GM12891 (cell line): ENCODE measurements around the gene FBXL13.
A peak's percentile ranks its signal among the peaks of the same experiment; 100 is the strongest.
"Not testable (repeated sequence)": the region's sequence is repeated elsewhere in the genome, so short reads cannot be mapped to it uniquely, and the experiment has no call there.

Source experiments
- DNase-seq: peaks from one replicate; pipeline ENCODE4 v3.0.0; 2011; ENCODE audit warnings: low spot score; ENCODE audit not compliant: insufficient read length
- FAIRE-seq: peaks from 2 replicates; lab custom pipeline; 2011; peaks lifted over from hg19 to GRCh38; lab: Jason Lieb, UNC
- PAX5 ChIP-seq: IDR thresholded peaks from 2 replicates; pipeline ENCODE4 v1.6.1; 2011; ENCODE audit warnings: low read length, moderate library complexity, mild to moderate bottlenecking; ENCODE audit not compliant: insufficient read depth, severe bottlenecking
- POLR2A ChIP-seq: IDR thresholded peaks from 2 replicates; pipeline ENCODE4 v1.6.1; 2011; ENCODE audit warnings: low read depth, low read length, control low read depth
- POLR2AphosphoS5 ChIP-seq: IDR thresholded peaks from 2 replicates; pipeline ENCODE4 v1.6.1; 2011; ENCODE audit warnings: low read depth, low read length, control low read depth
- POU2F2 ChIP-seq: IDR thresholded peaks from 2 replicates; pipeline ENCODE4 v1.6.1; 2011; ENCODE audit warnings: low read depth, mild to moderate bottlenecking, control low read depth, low read length, moderate library complexity
- SPI1 ChIP-seq: IDR thresholded peaks from 2 replicates; pipeline ENCODE4 v1.6.1; 2011; ENCODE audit warnings: low read depth, low read length, control low read depth
- TAF1 ChIP-seq: IDR thresholded peaks from 2 replicates; pipeline ENCODE4 v1.6.1; 2011; ENCODE audit warnings: low read depth, low read length, control low read depth

The FBXL13 gene

GRCh38 chr7:103080923-103081322 lies 6.3 kb upstream of the FBXL13 start:
- FAIRE-seq = no peak
- no peak for TF ChIP-seq SPI1
- no peak for TF ChIP-seq POLR2A
- TF ChIP-seq POU2F2 = no peak
- no peak for TF ChIP-seq POLR2AphosphoS5
- TF ChIP-seq TAF1 = no peak
- TF ChIP-seq PAX5 = no peak

DNA sequence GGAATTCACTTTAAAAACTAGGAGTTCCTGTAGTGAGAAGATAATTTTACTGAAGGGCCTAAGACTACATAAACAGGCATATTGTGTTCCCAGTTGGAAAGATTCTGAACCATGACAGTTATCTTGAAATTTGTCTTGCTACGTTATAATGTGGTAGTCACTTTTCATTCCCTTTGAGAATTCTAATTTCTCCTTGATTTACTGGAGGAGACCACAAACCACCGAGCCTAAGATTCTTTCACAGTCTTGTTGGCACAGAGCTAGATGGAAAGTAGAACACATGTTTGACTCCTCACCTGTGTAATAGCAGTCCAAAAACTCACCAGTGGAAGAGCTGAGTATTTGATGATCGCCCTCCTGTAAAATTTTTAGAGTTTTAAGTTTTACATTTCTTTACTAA lies 5.2 kb upstream of the FBXL13 start:
- no peak for FAIRE-seq
- no peak for DNase-seq
- no peak for TF ChIP-seq TAF1
- no peak for TF ChIP-seq POU2F2
- no peak for TF ChIP-seq POLR2AphosphoS5

More at GRCh38 chr7:103080923-103081322, 6.3 kb upstream of the FBXL13 start:
- DNase-seq = no peak

DNA sequence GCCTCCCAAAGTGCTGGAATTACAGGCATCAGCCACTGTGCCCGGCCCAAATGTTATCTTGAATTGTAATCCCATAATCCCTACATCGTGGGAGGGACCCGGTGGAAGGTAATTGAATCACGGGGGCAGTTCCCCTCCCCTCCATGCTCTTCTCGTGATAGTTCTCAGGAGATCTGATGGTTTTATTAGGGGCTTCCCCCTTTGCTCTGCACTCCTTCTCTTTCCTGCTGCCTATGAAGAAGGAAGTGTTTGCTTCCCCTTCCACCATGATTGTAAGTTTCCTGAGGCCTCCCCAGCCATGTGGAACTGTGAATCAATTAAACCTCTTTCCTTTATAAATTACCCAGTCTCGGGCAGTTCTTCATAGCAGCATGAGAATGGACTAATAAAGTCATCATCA lies 3.6 kb upstream of the FBXL13 start:
- FAIRE-seq, DNase-seq: not testable (repeated sequence)

DNA sequence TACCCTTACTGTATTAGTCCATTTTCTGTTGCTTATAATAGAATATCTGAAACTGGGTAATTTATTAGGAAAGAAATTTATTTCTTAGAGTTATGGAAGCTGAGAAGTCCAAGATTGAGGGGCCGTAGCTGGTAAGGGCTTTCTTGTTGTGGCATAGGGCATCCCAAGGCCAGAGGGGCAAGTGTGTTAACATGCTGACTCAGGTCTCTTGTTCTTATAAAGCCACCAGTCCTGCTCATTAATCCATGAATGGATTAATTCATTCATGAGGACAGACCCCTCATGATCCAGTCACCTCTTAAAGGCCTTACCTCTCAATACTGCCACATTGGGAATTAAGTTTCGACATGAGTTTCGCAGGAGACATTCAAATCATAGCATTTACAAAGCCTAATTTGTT lies 2.7 kb upstream of the FBXL13 start:
- TF ChIP-seq TAF1 (no peak), POLR2AphosphoS5 (no peak), POLR2A (no peak), PAX5 (no peak), POU2F2 (no peak), SPI1 (no peak)
- FAIRE-seq = no peak
- no peak for DNase-seq

DNA sequence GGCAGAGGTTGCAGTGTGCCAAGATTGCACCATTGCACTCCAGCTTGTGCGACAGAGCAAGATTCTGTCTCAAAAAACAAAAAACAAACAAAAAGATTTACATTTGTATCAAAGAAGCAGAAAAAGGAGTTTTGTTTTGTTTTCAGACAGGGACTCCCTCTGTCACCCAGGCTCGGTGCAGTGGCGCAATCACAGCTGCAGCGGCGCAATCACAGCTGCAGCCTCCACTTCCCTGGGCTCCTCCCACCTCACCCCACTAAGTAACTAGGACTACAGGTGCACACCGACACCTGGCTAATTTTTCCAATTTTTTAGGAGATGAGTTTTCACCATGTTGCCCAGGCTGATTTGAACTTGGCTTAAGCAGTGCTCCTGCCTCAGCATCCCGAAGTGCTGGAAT lies 2.2 kb upstream of the FBXL13 start:
- no peak for DNase-seq
- FAIRE-seq = no peak
- TF ChIP-seq SPI1 (no peak), POLR2A (no peak), TAF1 (no peak), PAX5 (no peak), POU2F2 (no peak), POLR2AphosphoS5 (no peak)

DNA sequence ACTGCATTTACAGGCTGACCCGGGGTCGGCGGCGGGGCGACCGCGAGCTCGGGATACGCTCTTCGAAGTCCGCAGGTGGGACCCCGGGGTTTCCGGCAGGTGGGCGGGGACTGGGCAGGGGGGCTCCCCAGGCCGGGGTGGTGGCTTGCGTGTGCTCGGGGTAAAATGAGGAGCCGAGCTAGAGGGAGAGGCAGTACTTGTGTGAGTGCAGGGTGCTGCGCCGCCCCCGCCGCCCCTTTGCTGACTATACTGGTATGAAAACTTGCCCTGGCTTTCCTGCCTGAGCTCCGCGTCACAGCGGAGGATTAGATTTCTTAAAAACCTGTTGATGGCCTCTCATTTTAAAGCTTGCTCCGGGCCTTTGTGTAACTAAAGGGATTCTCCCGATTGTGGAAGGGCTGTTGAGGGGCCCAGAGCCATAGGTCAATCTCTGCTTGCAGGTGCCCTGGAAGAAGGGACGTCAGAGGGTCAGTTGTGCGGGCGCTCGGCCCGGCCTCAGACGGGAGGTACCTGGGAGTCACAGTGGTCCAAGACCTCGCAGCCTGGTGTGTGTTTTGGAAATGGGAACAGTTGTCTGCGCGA lies 832 bp upstream of the FBXL13 start:
- peak; percentile 49 for DNase-seq
- no peak for TF ChIP-seq TAF1
- no peak for TF ChIP-seq POU2F2
- peak; percentile 13; the same call in 1 of the 2 replicates for TF ChIP-seq POLR2A
- TF ChIP-seq POLR2AphosphoS5 = peak; percentile 9; the same call in 1 of the 2 replicates
- no peak for TF ChIP-seq PAX5
- no peak for TF ChIP-seq SPI1
- FAIRE-seq = peak; percentile 33

DNA sequence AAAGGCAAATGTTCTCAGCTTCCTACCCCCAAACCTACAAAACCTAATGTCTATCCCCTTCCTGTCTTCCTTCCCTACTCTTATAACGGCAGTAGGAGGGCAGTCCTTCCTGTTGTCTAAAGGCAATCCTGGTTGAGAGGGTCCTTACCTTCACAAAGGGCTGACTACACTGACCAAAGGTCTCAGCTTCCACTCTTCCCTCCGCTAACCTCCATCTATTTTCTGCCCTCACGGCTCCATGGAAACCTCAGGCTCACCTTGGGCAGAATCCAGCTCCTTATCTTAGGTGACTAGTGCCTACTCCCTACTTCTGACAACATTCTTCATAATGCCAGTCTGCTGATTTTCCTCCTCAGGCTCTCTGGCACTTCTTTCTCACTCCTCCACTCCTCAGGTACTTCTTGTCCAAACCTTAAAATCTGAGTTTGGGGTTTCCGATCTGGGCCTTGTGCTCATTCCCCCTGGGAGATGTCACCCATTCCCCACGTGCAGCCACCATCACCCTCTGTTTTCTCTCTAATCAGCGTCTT lies 542 bp downstream of the FBXL13 start:
- no peak for TF ChIP-seq POLR2A
- TF ChIP-seq POU2F2 = no peak
- no peak for TF ChIP-seq PAX5
- TF ChIP-seq POLR2AphosphoS5 = no peak
- TF ChIP-seq TAF1 = no peak
- TF ChIP-seq SPI1 = no peak
- FAIRE-seq (no peak), DNase-seq (no peak)

- FAIRE-seq = no peak
These were observed 3.6 kb downstream of the FBXL13 start for GRCh38 chr7:103071000-103071399.

DNA sequence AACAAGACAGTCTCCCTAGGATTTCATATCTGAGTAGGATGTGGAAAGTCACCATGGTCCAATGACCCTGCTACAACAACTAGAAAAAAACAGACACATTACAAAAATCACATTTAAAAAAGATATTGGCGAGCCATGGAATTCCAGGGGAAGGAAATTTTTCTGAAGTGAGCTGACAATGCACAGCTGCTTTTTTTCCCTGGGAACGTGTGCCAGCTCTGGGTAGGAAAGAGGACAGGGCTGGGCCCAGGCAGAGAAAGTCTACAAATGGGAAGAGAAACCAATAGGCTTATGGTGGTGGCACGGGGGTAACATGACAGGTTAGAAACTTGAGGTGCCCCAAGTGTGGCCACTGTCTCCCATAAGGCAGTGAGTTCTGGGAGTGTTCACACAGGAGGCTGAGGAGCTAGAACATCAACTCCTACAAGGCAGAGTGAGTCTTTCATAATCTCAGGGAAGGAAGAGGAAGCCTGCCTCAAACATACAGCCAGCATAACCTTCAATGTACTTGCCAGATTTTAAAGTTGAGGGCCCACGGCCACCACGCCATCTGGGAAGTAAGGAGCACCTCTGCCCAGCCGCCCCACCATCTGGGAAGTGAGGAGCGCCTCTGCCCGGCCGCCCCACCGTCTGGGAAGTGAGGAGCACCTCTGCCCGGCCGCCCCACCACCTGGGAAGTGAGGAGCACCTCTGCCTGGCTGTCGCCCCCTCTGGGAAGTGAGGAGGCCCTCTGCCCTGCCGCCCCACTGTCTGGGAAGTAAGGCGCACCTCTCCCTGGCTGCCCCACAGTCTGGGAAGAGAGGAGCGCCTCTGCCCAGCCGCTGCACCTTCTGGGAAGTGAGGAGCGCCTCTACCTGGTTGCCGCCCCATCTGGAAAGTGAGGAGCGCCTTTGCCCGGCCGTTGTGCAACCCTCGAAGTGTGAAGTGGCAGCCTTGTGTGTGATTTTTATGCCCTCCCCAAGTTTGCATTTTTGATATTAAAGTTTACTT lies 5.9 kb downstream of the FBXL13 start:
- TF ChIP-seq TAF1 = no peak
- no peak for TF ChIP-seq PAX5
- no peak for TF ChIP-seq POU2F2
- TF ChIP-seq POLR2A = no peak
- no peak for TF ChIP-seq SPI1
- no peak for TF ChIP-seq POLR2AphosphoS5
- DNase-seq (no peak), FAIRE-seq (no peak)

More at GRCh38 chr7:103071000-103071399, 3.6 kb downstream of the FBXL13 start:
- DNase-seq = no peak
- TF ChIP-seq TAF1 (no peak), POLR2A (no peak), POLR2AphosphoS5 (no peak), SPI1 (no peak), POU2F2 (no peak), PAX5 (no peak)

DNA sequence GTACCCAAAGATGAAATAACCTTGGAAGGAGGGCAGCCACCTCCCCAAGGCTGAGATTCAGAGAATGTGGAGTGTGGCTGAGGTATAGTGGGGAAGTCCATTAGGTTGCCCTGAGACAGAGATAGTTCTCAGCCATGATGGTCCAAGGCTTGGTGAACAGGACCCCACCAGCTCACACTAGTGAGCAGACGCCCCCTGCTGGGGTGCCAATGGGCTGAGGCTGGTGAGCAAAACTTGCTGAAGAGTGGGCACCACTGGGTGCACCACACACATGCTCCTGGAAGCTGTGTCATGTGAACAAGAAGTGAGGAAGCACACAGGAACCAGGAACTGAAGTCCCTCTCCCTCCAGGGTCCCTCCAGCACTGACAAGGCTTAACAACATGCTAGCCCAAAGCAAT lies 8.9 kb downstream of the FBXL13 start:
- DNase-seq (no peak), FAIRE-seq (peak; percentile 9)
- TF ChIP-seq TAF1 (no peak), POLR2AphosphoS5 (no peak), POLR2A (no peak), SPI1 (no peak), POU2F2 (no peak), PAX5 (no peak)
